MM.1S (cell line): ENCODE measurements around the gene NMRAL1.

Experiments
- CTCF ChIP-seq: fragments of 300-600 bp; sonication (generic); IDR thresholded peaks from 2 replicates; pipeline ENCODE4 v1.5.1; 2016; ENCODE audit warnings: antibody characterized with exemption, low read length, mixed read lengths
- EZH2 ChIP-seq: fragments of 300-600 bp; sonication (generic); optimal IDR thresholded peaks from 2 replicates; pipeline ENCODE3; 2017; ENCODE audit warnings: low read depth, mild to moderate bottlenecking, antibody characterized with exemption, low read length, mixed read lengths
- EZH2phosphoT487 ChIP-seq: fragments of 300-600 bp; sonication (generic); IDR thresholded peaks from 2 replicates; pipeline ENCODE4 v1.6.1; 2018; ENCODE audit warnings: antibody characterized with exemption, low read length

GRCh38 chr16:4515611-4516233 lies 41.3 kb upstream of the NMRAL1 start:
- TF ChIP-seq CTCF (no peak), EZH2phosphoT487 (no peak), EZH2 (no peak)
